ENCODE data around the gene SECTM1.

The SECTM1 gene

GRCh38 chr17:82315703-82316358 is 17.7 kb downstream of the SECTM1 start:
- no peak overlapping the region for H3K4me3 ChIP-seq (ENCODE audit: control insufficient read depth, low read depth, low read length)
- no peak for DNase-seq (ENCODE audit: low read depth)
- TF ChIP-seq CTCF (IDR thresholded peaks at IDR 0.05; ENCODE audit: control insufficient read depth, insufficient read depth, low read depth, low read length, missing control alignments), result no peak

GRCh38 chr17:82314727-82315605 is 18.6 kb downstream of the SECTM1 start:
- no peak overlapping the region for H3K4me3 ChIP-seq (ENCODE audit: control insufficient read depth, low read depth, low read length)
- no peak for DNase-seq (ENCODE audit: low read depth)
- TF ChIP-seq CTCF (IDR thresholded peaks at IDR 0.05; ENCODE audit: control insufficient read depth, insufficient read depth, low read depth, low read length, missing control alignments), result no peak

- no peak overlapping the region for H3K4me3 ChIP-seq (ENCODE audit: control insufficient read depth, low read depth, low read length)
- no peak for TF ChIP-seq CTCF (IDR thresholded peaks at IDR 0.05; ENCODE audit: control insufficient read depth, insufficient read depth, low read depth, low read length, missing control alignments)
- no peak for DNase-seq (ENCODE audit: low read depth)
Observed at GRCh38 chr17:82314012-82314726, 19.4 kb downstream of the SECTM1 start.

- H3K4me3 ChIP-seq (ENCODE audit: control insufficient read depth, low read depth, low read length), result no peak overlapping the region
- no peak for DNase-seq (ENCODE audit: low read depth)
- TF ChIP-seq CTCF (IDR thresholded peaks at IDR 0.05; ENCODE audit: control insufficient read depth, insufficient read depth, low read depth, low read length, missing control alignments), result no peak
Observed at GRCh38 chr17:82313195-82314011, 20.2 kb downstream of the SECTM1 start.

GRCh38 chr17:82311971-82312370 is 21.6 kb downstream of the SECTM1 start:
- H3K4me3 ChIP-seq (ENCODE audit: control insufficient read depth, low read depth, low read length), result no peak overlapping the region
- DNase-seq (ENCODE audit: low read depth), result no peak

More at GRCh38 chr17:82311971-82312370, 21.6 kb downstream of the SECTM1 start:
- TF ChIP-seq CTCF (IDR thresholded peaks at IDR 0.05; ENCODE audit: control insufficient read depth, insufficient read depth, low read depth, low read length, missing control alignments), result no peak

Data from AG09309 (cell line).